NCI-H345 (cell line): ENCODE data around the gene ZNG1C.
"Not testable (repeated sequence)": the region's sequence is repeated elsewhere in the genome, so short reads cannot be mapped to it uniquely, and the experiment has no call there.

Experiments used
- DNase-seq: peaks from one replicate; lab custom pipeline; 2025; lab: John Stamatoyannopoulos, UW

Gene ZNG1C

DNA sequence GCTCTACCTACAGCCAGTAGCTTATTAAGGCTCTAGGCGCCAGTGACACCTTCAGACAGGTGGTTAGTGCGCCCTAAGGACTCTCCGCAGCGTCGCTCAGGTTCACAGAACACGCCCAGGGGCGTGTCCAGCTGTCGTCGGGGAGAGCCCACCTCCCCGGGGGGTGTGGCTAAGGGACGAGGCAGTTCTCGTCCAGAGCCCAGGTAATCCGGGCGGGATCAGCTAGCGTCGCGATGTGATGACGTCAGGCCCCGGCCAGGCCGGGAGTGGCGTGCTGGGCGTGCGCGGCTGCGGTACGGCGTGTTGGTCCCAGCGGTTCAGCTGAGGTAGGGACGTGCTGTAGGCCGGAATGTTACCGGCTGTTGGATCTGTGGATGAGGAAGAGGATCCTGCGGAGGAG, at the start of gene ZNG1C:
Gene ZNG1C (plus strand): TSS at position 301 of the 400 bp plus-strand sequence. CDS start 49 bp downstream, at position 350.
- DNase-seq = not testable (repeated sequence)

DNA sequence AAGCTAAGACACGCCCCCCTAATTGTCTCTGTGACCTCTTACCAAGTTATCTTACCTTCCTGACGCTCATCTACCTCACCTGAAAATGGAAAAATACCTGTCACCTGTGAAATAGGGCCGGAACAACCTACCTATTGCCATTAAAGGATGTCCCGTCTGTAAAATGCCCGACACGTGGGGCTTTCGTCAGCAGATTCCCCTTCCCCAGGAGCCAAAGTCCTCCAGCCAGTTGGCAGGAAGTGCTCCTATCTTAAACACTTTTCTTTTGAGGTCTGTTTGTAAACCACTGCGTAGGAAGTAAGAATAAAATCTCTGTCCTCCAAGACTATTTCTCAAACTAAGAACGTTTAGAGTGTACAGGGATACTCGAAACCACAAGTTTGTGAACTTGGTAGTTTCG, 654 bp downstream of the ZNG1C start:
- DNase-seq = not testable (repeated sequence)

DNA sequence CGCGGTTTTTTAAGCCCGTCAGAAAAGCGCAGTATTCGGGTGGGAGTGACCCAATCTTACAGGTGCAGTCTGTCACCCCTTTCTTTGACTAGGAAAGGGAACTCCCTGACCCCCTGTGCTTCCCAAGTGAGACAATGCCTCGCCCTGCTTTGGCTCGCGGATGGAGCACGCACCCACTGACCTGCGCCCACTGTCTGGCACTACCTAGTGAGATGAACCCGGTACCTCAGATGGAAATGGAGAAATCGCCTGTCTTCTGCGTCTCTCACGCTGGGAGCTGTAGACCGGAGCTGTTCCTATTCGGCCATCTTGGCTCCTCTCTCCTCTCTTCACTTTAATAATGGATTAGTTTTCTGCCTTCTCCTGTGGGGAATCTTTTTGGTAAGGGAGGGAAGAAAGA, 39.3 kb downstream of the ZNG1C start:
- not testable (repeated sequence) for DNase-seq

DNA sequence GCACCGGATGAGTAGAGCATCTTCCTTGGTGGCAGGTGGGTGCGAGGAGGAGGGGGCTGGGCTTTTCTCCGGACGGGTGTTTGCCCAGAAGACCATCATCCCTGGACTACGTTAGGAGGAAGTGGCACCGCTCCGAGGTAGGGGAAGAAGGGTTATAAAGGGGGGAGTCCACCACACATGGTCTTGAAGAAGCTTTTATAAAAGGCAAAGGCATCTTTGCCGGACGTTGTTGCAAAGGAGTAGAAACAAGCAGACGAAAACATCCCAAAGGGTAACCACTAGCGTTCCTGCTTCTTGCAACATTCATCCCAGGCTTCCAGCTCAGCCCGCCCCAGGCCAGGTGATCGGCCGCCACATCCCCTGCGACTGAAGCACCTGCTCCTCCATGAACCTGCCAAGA, 60.8 kb downstream of the ZNG1C start, which contains the start of gene FOXD4L3:
Gene FOXD4L3 (plus strand): TSS at position 301 of the 400 bp plus-strand sequence. CDS start 85 bp downstream, at position 386.
- not testable (repeated sequence) for DNase-seq

DNA sequence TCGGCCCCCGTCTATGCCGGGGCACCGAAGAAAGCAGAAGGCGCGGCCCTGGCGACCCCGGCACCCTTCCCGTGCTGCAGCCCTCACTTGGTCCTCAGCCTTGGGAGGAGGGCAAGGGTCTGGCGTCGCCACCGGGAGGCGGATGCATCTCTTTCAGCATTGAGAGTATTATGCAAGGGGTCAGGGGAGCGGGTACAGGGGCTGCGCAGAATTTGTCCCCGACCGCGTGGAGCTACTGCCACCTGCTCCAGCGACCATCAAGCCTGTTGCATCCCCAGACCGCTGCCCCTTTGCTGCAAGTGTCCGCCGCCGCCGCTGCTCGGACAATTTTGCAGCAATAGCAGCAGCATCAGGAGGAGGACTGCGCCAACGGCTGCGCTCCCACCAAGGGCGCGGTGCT, 62.0 kb downstream of the ZNG1C start:
- not testable (repeated sequence) for DNase-seq

DNA sequence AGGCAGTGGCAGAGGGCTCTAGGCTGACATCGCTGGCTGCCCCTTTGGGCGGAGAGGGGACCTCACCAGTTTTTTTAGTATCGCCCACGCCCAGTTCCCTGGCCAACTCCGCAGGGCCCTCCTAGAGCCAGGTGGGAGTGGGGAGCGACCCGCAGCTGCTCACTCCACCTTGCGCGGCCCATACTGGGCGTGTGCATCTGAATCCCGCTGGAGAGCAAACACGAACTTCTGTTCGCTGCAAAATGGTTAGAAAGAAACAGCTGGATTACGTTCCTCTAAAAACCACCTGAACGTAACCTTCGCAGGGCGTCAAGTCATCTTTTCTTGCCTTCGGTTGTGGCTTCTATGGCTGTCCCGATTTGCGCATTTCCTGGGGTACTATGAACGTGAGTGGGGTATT, 62.4 kb downstream of the ZNG1C start:
- DNase-seq = not testable (repeated sequence)

DNA sequence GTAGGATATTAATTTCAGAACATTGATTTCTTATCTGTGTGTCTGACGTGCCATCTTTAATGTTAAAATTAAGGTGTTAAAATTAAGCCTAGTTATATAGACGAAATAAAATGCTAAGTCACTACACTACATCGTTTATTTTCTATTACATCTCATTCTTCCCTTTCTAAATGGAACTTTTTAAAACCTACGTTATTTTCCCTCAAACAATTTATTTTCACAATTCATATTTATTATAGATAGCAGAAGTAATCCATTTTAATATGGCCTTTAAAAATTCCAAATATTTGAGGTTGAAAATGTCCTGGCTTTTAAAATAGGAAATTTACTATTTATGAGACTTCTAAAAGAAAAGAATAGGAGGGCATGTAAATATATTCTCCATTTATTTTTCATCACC, 63.0 kb downstream of the ZNG1C start:
- not testable (repeated sequence) for DNase-seq

DNA sequence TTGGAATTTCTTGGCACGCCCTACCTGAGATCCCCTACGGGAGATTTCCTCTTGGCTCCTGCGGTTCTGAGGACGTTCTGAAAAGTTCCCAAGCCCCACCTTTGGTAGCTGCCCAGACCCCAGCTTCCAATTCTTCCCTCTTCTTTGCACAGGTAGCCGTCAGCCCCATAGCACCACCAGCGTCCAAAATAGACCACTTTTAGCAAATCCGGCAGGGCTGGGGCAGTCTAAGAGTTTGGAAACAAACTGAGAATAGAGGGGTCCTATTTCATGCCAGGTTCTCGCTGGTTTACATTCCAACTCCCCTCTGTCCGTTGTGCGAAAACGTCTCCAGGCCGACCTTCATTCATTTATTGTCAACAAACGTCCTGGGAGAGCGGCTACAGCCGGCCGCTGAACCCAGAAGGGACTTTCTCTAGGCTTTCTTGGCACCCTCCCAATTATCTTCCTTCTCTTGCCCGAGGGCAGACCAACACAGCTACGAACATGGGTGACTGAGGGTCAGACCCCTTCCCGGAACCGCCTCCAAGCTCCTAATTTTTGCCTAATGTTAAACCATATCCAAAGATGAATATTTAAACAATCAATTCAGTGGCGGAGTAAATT, 64.0 kb downstream of the ZNG1C start:
- DNase-seq = not testable (repeated sequence)

DNA sequence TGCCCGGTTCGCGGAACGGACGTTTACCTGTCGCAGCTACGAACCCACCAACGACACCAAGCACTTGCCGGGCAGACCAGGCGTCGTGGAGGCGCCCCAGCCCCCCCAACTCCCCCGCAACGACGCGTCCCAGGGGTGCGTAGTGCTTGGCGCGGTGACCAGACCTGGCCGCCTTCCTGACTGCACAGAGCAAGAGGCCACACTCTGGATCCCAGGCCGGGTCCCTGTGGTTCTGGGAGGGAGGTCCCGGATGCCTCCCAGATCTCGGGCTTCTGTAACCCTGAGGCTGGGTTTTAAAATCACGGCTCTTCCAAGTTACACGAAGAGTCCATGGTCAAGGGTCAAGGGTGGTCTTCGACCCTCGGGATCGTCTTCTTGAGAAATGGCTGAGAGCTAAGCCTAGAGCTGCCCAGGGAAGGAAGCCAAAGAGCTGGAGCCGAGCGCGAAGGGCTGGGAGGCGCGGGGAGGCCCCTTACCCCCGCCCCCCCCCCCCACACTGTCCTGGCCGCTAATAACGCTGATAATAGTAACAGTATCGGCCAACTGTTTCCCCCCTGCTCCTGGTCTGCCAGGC, 64.7 kb downstream of the ZNG1C start:
- not testable (repeated sequence) for DNase-seq

DNA sequence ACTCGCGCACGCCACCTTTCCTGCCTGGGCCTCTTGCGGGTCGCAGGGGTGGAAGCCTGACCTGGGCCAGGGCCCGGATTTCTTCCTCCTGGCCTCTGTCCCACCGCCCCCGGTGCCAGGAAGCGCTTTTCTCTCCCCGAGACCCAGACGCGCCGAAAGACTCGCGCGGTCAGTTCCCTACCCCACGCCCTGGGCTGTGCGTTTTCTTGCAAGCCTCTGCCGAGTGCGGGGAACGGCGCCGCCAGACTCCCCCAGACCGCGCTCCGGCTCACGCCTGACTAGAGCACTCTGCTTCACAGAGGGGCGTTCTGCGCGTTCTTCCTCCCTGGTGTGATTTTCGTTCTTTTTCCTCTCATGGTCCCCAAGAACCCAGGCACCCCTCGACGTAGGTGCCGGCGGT, 65.3 kb downstream of the ZNG1C start:
- DNase-seq = not testable (repeated sequence)

DNA sequence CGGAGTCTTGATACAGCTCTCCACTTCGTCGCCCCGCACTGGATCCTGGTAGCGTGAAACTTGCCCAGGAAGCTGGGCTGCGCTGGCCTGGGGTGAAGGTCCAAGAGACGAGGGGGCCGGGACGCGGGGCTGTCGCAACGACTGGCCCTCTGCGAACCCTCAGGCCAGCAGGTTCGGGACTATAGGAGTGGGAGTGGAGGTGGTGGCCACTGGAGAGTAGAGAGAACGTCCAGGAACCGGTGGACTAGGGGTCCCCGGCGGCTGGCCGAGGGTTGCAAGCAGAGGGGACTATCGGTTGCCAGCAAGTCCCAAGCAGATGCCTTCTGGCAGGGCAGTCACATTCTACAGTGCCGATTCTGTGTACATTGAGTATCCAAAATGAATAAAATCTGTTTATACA, 65.9 kb downstream of the ZNG1C start:
- DNase-seq = not testable (repeated sequence)

DNA sequence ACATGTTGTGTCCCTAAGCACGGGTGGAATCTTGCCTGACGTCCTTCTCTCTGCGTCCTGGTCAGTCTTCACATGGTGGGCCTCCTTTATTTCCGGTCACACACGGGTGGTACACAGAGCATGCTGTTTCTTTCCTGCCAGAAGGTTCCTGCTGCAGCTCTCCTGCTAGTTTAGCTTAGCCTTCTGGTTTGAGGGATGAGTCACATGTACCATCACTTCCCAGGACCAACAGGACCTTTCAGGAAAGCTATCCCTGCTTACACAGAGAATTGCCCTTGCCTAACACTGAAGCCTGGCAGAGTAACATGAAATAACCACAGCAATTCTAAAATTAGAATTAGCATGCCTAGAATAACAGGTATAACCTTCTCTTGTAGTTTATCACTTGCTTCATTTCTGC, 69.4 kb downstream of the ZNG1C start:
- DNase-seq = not testable (repeated sequence)

DNA sequence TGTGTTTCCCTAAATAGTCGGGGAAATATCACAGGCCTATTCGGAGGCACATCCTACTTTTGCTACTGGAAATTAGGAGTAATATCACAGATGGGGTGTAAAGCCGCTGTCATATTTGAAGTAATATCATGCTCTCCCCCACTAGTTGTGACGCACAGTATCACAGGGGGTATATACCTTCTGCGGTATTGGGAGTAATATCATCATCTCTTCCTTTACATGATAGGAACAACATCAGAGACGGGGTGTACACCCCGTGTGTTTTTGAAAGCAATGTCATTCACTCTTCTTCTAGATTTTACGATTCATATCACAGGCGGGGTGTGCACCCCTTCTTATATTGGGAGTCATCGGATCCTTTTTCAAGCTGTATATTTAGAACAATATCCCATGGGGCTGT, 76.4 kb downstream of the ZNG1C start:
- not testable (repeated sequence) for DNase-seq

DNA sequence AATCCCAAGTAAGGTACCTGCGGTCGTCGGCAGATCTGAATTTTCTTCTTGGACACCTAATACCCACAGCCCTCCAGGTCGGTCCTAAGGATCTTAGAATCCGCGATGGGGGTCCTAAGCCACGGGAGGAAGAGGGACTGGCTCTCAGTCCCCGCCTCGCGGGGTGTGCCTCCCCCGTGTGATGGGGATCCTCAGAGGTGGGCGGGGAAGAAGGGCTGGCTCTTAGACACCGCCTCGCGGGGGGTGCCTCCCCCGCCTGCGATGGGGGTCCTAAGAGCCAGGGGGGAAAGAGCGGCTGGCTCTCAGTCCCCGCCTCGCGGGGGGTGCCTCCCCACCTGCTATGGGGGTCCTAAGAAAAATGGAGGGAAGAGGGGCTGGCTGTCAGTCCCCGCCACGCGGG, 82.0 kb downstream of the ZNG1C start:
- not testable (repeated sequence) for DNase-seq

DNA sequence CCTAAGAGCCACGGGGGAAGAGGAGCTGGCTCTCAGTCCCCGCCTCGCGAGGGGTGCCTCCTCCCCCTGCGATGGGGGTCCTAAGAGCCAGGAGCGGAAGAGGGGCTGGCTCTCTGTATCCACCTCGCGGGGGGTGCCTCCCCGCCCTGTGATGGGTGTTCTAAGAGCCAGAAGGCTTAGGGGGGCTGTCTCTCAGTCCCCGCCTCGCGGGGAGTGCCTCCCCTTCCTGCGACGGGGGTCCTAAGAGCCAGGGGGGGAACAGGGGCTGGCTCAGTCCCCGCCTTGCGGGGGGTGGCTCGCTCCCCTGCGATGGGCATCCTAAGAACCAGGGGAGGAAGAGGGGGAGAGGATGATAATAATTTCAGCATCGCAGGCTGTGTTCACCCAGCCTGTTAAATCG, 82.7 kb downstream of the ZNG1C start:
- not testable (repeated sequence) for DNase-seq

DNA sequence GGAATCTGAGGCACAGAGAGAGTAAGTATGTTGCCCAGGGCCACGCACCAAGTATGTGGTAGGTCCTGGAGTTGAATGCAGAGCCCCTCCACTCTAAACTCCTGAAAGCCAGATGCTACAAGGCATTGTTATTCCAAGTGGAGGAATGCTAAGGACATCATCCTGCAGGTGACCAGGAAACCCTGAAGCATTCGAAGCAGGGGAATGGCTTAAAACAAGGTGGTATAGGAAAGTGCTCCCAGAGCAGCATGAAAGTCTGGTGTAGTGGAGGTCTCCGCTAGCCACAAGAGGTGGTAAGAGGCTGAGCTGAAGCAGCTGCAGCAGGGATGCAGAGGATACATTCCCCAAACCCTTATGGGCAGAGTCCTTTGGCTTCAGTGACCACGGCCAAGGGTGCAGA, 87.3 kb downstream of the ZNG1C start:
- not testable (repeated sequence) for DNase-seq

DNA sequence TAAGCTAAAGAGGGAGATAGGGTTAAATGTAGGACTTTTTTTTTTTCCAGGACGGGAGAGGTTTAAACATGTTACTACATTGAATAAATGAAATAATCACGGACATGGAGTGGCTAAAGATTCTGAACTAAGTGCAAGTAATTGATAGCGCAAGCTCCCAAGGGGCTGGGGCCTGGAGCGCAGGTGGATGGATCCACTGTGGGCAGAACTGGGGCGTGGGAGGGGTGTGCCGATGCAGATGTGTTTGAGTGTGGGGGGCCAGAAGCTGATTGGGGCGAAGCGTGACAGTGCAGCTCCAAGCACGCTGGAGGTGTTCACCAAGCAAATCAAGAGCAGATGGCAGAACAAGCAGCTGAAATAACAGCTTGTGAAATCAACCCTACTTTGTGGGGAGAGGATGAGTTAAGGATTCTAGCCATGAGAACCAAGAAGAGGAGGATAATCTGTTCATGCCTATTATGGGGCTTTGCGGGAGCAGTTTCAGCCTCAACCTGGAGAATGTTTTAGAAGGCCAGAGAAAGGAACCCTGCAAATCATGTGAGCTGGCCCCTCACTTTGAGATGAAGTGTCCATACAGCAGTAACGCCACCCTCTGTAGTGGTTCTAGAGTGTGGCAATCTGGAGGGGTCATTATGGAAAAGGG, 88.9 kb downstream of the ZNG1C start:
- DNase-seq = not testable (repeated sequence)

DNA sequence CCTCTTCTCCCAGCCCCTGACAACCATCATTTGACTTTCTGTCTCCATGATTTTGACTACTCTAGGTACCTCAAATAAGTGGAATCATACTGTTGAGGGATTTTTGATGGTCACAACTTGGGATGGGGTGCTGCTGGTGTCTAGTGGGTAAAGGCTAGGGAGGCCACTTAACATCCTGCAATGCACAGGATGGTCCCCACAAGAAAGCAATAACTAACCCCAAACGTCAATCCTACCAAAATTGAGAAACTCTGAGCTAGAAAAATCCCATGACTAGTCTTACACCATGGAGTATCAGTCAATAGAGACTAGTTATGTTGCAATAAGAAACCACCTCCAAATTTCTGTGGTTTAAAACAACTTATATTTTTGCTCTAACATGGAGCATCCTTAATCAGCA, 90.3 kb downstream of the ZNG1C start:
- not testable (repeated sequence) for DNase-seq

DNA sequence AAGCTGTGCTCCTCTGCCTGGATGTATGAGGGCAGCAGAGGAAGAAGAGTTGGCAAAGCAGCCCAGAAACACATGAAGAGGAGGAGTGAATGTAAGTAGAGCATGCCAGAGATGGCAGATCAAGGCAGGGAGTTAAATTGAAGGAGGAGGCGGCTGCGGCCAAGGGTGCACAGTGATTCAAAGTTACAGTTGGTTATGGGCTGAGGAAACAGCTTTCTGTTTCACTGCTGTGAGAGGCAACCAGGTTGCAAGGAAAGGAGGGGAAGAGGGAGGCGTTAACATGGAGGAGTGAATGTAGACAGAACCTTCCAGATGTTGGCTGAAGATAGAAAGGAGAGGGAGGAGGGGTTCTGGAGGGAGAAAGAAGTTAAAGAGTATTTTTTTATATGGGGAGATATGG, 94.2 kb downstream of the ZNG1C start:
- DNase-seq = not testable (repeated sequence)

DNA sequence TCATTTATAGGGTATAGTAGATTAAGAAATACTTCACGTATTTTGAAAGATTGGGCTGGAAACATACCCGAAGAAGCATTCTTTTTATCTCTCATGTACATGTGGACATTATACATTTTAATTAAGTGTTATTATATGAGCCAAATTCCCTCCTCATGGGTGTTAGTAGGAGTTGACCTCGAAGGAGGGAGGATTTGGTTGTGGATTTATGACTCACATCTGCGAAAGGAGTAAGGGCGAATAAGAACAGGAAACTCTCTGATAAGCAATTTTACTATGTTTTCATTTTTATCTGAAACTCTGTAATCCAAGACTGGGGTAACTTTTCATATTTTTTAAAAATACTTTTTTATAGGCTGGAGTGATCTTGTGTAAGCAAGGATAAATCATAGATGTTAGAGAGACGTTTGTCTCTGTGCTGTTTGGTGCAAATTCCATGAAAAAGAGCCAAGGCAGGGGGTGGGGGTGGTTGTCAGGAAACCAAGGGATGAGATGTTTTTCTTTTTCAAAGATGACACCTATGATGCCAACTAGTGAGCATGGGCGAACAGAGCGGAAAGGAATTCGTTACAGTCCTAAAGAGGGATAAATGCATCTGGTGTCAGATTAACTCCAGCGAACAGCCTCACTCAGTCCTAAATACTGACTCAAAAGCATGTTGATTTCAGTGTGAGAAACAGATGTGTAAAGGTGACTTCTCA, 95.0 kb downstream of the ZNG1C start:
- DNase-seq = not testable (repeated sequence)

DNA sequence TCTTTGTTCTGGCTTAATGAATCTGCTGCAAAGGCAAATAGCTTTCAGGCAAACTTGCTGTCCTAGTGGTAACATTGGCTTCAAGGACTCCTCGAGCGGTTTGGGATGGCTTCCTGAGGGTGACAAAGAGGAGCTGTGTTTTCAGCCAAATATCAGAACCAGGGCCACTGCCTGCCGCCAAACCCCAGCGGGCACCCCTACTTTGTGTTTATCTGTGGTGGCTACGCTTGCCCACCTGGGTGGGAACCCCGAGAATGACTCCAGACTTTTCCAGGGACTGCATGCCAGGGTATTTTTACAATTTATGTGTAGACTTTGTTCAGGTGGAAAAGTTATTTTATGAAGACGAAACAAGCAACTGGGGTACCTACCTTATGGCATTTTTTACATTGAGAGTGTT, 96.2 kb downstream of the ZNG1C start:
- DNase-seq = not testable (repeated sequence)

DNA sequence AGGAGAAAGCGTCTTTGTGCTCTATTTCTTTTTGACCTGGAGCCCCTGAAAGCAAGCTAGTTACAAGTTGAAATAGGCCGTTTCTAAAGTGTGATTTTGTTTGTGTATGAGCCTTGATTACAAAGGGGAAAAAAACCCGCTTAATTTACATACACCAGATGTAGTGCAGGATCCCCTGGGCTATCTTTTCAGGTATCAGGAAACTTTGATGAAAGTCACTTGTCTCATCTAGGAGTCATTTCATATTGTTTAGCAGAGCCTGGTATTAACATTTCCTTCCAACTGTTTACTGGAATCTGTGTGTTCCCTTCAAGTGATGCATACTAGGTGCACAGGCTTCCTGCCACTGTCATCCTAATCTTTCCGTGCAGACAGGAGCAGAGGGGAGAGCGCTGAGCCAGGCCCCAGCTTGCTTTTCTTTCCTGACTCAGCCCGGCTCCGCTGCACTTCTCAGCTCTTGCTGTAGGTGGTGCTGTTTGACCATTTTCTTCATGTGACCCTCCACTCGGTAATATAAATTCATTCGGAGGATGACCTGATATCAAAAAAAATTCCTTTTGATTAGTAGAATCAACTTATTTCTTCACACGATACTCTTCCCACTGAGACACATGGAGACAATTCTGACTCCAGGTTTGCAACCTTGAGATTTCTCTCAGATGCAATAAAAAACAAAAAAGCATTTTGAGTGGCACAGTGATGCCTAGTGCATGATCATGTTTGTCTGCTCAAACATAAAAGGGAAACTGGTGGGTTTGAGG, 100.7 kb downstream of the ZNG1C start:
- DNase-seq = not testable (repeated sequence)
